CD4-positive, alpha-beta T cell treated with Interleukin-15 for 4 hours (primary cell): ENCODE results near the gene RANGAP1.

Source experiments
- DNase-seq: peaks from one replicate; pipeline ENCODE4 v3.0.0-alpha.2; 2020; ENCODE audit warnings: low spot score

The RANGAP1 gene

GRCh38 chr22:41237036-41237706, 48.8 kb downstream of the RANGAP1 start:
- DNase-seq = no peak

- DNase-seq = no peak
Observed at GRCh38 chr22:41234815-41235695, 50.9 kb downstream of the RANGAP1 start.

GRCh38 chr22:41231369-41231768, 54.6 kb downstream of the RANGAP1 start:
- no peak for DNase-seq

DNA sequence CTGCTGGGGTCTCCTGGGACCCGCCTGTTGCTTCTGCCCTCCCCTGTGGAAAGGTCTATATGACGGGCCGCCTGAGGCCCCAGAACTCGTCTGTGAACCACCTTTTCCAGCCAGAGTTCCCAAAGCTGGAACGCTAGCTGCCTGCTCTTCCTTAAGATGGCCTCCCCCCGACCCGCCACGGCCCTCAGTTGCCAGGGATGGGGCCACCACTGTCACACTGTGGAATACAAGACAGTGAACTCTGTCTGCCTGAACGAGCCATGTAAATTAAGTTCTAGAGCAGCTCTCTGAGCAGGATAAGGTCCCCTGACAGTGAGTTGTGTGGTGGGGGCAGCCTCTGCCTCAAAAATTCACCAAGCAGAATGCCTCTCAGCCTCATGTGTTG, 55.6 kb downstream of the RANGAP1 start:
- DNase-seq = no peak

DNA sequence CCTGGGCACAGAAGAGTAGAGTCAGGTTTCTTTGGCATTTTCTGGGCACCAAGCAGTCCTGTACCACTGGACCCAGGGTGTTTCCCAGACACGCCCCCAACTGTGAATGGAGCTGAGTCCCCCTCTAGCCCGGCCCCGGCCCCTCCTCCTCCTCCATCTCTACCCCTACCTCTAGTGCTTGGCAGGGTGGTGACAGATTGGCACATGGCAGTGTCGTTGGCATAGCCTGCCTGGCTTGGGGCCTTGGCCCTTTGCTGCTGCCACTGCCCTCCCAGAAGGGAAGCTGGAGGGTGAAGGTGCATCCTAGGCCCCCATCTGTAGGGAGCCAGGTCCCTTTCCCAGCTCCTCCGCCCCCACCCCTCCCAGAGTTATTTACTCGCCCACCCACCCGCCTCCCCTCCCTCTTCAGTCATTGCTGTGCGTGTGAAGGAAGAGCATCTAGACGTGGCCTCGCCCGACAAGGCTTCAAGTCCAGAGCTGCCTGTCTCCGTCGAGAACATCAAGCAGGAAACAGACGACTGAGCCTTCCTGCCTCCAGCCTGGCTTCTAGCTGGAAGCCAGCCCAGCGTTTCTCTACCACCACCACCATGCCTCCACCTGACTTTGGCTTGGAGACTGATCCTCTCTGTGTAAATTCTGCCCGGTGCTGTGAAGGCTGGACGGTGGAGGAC, 56.1 kb downstream of the RANGAP1 start:
- DNase-seq = no peak

DNA sequence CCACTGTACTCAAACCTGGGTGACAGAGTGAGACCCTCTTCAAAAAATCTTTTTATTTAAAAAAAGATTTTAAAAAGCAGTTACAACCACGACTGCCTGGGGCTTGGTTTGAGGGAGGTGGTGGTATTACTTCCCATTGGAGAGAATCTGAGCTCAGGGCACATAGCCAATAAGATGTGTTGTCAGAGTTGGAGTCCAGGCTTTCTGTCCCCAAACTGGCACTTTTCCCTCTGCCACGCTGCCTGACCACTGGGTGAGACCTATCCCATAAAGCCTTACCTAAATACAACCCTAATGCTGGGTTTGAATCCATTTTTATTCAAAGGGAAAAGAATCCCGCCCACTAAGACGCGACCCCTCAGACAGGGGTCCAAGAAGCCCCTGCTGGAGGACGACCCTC, 56.8 kb downstream of the RANGAP1 start:
- no peak for DNase-seq

DNA sequence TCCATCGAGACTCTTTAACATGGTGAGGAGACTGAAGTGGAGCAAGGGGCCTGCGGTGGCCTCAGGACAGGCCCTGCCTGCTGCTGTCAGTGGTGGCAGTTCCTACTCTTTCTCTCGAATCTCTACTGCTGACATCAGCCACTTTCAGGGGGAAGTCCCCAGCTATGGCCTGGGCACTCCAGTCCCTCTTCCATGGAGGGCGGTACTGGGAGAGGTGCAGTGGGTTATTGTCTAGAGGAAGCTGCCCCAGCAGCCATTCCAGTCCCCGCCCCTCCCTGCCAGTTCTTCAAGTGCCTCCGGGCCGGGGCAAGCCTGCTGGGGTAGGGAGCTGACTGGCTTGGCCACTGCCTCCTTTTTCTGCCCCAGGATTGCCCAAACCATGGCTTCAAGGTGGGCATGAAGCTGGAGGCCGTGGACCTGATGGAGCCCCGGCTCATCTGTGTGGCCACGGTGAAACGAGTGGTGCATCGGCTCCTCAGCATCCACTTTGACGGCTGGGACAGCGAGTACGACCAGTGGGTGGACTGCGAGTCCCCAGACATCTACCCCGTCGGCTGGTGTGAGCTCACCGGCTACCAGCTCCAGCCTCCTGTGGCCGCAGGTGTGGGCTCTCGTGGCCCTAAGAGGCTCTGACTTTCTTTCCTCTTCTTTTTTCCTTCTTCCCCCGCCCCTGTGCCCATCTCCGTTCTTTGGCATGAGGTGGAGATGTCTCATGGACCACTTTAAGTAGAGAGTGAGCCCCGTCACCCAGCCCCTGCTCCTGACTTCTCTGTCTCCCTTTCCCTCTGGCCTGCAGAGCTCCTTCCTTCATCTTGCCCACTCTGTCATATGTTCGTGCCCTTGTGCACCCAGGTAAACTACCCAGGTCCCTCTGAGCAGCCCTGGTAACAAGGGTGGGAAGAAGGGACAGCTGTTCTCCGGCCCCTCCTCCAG, 59.0 kb downstream of the RANGAP1 start:
- DNase-seq = no peak

DNA sequence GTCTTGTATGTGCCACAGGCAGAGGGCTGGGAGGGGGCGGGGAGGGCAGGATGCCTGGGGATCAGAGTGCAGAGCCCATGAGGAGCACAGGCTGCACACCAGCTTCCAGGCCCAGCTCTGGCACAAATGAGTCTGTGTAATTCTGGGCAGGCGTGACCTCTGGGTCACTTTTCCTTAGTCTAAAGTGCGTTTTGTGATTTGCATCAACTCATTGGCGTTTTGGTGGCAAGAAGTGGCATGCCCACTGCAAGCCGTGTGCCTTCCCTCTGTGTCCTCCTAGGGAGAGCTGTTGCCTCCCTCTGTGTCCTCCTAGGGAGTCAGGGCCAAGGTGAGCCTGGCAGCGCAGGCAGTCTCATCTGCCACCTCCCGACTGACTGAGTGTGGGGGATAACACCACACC, 62.5 kb downstream of the RANGAP1 start:
- DNase-seq = no peak

- no peak for DNase-seq
Observed at GRCh38 chr22:41222846-41223507, 63.0 kb downstream of the RANGAP1 start.

DNA sequence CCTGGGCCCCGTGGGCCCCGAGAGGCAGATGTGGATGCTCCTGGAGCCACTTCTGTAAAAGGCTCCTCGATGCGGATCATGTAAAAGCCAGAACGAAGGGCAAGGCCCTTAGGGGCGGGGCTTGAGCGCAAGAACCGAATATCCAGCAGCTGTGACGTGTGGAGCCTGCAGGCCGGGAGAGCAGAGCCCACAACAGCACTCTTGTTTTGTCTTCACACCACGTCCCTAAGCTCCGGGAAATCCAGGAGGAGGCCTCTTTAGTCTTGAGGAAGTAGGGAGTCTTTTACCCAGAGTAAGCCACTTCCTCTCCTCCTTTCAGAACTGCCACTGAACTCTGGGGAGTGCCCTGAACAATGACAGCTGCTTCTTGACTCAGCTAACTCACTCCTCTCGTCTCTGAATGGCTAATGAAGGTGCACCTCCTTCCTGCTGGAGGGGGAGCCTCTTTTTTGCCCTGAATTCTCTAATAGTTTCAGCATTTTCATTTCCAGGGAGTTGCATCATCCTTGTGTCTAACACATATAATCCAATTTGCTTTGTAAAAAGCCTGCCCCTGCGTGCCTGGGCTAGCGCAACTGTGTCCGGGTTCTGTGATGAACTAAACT, 68.3 kb downstream of the RANGAP1 start:
- DNase-seq = peak; percentile 29

GRCh38 chr22:41216984-41217383, 69.0 kb downstream of the RANGAP1 start:
- DNase-seq = no peak

GRCh38 chr22:41215926-41216325, 70.1 kb downstream of the RANGAP1 start:
- DNase-seq = no peak

- no peak for DNase-seq
Observed at GRCh38 chr22:41215409-41215808, 70.6 kb downstream of the RANGAP1 start.

DNA sequence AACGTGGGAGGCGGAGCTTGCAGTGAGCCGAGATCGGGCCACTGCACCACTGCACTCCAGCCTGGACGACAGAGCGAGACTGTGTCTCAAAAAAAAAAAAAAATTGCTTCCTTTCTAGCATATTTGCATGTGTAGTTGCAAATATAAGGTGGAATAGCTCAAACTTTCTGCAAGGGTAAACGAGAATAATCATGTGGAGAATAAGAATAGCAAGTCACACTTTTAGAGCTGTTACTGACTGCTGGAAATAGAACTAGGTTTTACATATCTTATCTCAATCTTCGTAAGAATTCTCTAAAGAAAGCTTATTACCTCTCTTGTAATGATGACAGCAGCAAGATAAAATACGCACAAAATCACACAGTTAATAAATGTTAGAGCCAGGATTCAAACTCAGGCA, 79.3 kb downstream of the RANGAP1 start:
- DNase-seq = no peak

DNA sequence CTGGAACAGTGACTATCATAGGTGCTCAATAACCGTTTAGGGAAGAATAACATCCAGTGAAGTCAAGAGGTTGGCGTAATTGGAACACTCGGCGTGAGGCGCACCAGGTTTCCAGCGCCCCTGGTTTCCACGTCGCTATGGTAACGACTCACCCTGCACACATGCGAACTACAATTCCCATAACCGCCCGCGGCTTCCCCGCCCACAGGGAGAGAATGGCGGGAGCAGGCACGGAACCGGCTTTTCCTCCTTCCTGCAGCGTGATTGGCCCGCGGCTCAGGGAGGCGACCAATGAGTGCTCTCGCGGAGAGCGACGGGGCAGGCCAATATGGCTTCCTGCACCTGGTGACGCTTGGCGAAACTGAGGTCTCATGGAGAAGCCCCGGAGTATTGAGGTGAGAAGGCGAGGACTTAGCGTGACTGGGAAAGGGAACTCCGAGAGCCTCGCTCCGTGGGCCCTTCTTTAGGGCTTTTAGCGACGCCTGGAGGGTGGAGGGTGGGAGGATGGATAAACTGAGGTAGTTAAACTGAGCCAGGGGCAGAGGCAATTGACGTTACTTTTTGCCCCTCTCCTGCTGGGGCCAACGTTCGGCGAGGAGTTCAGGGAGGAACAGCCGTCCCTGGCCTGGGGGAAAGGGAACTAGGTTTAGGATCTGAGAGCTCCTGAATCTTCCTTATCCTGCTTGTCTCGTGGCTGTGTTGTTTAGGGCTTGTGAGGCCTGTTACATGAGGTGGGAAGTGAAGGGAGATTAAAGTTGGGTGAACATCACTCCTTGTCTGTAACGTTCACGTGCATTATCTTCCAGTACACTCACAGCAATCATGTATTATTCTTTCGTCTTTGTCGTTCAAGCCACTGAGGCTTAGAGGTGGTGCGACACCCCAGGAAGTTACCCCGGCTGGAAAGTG, 80.7 kb downstream of the RANGAP1 start, which contains the start of gene L3MBTL2:
TSS of gene L3MBTL2 (plus strand) at position 321 of the 909 bp plus-strand sequence. CDS start at position 372, 51 bp downstream.
- DNase-seq = peak; percentile 98

- DNase-seq = no peak
Observed at GRCh38 chr22:41204066-41204465, 81.9 kb downstream of the RANGAP1 start.

GRCh38 chr22:41203118-41203517, 82.9 kb downstream of the RANGAP1 start:
- DNase-seq = no peak

GRCh38 chr22:41201141-41201540, 84.8 kb downstream of the RANGAP1 start:
- DNase-seq = no peak

- DNase-seq = peak; percentile 26
Observed at GRCh38 chr22:41198027-41198580, 87.9 kb downstream of the RANGAP1 start.
